Measurements from ENCODE around the gene PRSS50. TPM values are rescaled to one million over a fixed set of nuclear protein-coding genes. Genes with fewer than 3 reads are reported as not detected.

PRSS50 gene
- total RNA-seq, 4 donors from 2014 or later = 0.21 to 0.55 TPM; not detected in 2

- H3K9me3 ChIP-seq = no peaks in the 10 kb centered on the region
- intact Hi-C loops (cut with DNase I; ENCODE audit: low total_unique reads) = no loop called here
- TF ChIP-seq, protein P1, sequence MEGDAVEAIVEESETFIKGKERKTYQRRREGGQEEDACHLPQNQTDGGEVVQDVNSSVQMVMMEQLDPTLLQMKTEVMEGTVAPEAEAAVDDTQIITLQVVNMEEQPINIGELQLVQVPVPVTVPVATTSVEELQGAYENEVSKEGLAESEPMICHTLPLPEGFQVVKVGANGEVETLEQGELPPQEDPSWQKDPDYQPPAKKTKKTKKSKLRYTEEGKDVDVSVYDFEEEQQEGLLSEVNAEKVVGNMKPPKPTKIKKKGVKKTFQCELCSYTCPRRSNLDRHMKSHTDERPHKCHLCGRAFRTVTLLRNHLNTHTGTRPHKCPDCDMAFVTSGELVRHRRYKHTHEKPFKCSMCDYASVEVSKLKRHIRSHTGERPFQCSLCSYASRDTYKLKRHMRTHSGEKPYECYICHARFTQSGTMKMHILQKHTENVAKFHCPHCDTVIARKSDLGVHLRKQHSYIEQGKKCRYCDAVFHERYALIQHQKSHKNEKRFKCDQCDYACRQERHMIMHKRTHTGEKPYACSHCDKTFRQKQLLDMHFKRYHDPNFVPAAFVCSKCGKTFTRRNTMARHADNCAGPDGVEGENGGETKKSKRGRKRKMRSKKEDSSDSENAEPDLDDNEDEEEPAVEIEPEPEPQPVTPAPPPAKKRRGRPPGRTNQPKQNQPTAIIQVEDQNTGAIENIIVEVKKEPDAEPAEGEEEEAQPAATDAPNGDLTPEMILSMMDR (IDR thresholded peaks at IDR 0.05) = no peak
- TF ChIP-seq POLR2A (IDR thresholded peaks at IDR 0.05) = no peak
- H3K27me3 ChIP-seq = no peaks in the 10 kb centered on the region
- no peaks in the 10 kb centered on the region for H3K4me1 ChIP-seq
- no peak for DNase-seq
- H3K4me3 ChIP-seq = no peak overlapping the region
- no peaks in the 10 kb centered on the region for H3K36me3 ChIP-seq
- no peak overlapping the region for H3K27ac ChIP-seq
Measured at GRCh38 chr3:46733026-46733800, 15.5 kb upstream of the PRSS50 start.

- Histone ChIP-seq H3K4me1 (no peaks in the 10 kb centered on the region), H3K9me3 (no peaks in the 10 kb centered on the region), H3K4me3 (no peak overlapping the region), H3K36me3 (no peaks in the 10 kb centered on the region), H3K27ac (no peak overlapping the region), H3K27me3 (no peaks in the 10 kb centered on the region)
- intact Hi-C loops (cut with DNase I; ENCODE audit: low total_unique reads) = no loop called here
- no peak for DNase-seq
- no peak for TF ChIP-seq POLR2A (IDR thresholded peaks at IDR 0.05)
- TF ChIP-seq, protein P1 (IDR thresholded peaks at IDR 0.05) = no peak
Measured at GRCh38 chr3:46731795-46732194, 14.1 kb upstream of the PRSS50 start.

- intact Hi-C loops (cut with DNase I; ENCODE audit: low total_unique reads) = no loop called here
- Histone ChIP-seq H3K9me3 (no peaks in the 10 kb centered on the region), H3K27me3 (no peaks in the 10 kb centered on the region), H3K27ac (no peak overlapping the region), H3K36me3 (no peaks in the 10 kb centered on the region), H3K4me1 (no peaks in the 10 kb centered on the region), H3K4me3 (no peak overlapping the region)
- DNase-seq = no peak
- TF ChIP-seq, protein P1 (IDR thresholded peaks at IDR 0.05) = no peak
Measured at GRCh38 chr3:46730819-46731218, 13.2 kb upstream of the PRSS50 start.

DNA sequence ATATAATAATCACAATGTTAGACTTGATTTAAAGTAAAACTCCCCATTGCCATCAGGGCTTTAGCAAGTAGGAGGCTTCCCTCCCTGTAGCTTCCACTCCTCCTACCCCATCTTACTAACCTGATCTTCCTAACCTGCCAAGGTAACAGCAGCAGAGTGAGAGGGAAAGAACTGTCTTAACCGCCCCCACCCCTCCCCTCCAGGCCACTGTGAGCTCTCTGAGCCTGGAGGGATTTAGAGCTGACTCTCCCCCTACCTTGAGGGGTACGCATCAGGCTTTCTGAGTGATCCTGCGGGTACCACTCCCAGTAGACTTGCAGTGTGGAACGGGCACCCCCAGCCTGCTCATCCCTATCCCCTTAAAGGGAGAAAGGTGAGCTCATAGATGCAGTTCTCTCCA, 11.4 kb upstream of the PRSS50 start:
- no peaks in the 10 kb centered on the region for H3K36me3 ChIP-seq
- TF ChIP-seq, protein P1 (IDR thresholded peaks at IDR 0.05) = no peak
- TF ChIP-seq POLR2A (IDR thresholded peaks at IDR 0.05) = no peak
- DNase-seq = no peak
- no peak overlapping the region for H3K27ac ChIP-seq
- no peaks in the 10 kb centered on the region for H3K27me3 ChIP-seq
- no peaks in the 10 kb centered on the region for H3K4me1 ChIP-seq
- no peak overlapping the region for H3K4me3 ChIP-seq
- intact Hi-C loops (cut with DNase I; ENCODE audit: low total_unique reads) = no loop called here
- no peaks in the 10 kb centered on the region for H3K9me3 ChIP-seq

DNA sequence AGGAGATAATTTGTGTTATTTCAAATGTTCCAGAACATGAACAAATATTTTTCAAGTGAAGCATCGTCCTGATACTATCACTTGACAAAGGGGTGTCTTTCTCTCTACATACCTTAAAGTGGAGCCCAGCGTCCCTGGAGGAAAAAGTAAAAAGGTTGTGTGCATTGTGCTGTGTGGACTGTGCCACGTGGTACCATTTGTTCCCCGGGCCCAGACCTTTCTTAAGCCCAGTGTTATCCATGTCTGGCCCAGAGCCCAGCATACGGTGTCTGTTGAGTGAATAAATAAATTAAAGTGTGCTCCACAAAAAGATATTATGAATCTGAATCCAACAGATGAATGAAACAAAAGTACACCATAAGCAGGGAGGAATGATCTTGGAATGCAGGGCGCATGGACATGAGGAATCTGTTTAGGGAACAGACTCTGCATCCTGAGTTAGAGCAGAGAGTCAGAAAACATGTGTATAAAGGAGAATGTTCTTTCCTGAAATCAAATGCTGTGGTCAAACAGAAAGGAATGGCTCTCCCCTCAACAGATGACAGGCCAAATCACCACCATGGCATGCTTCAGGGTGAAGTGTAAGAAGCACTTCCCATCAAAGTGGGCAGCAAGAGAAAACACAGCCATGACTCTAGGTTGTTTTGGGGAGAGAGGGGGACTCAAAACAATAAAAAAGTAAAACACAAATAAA, 8.1 kb upstream of the PRSS50 start:
- intact Hi-C loops (cut with DNase I; ENCODE audit: low total_unique reads) = no loop called here

More for the DNA sequence above, 8.1 kb upstream of the PRSS50 start:
- Histone ChIP-seq H3K4me3 (no peak overlapping the region), H3K27ac (peak overlapping the region; percentile 12 to 55), H3K36me3 (no peaks in the 10 kb centered on the region), H3K4me1 (no peaks in the 10 kb centered on the region), H3K27me3 (no peaks in the 10 kb centered on the region), H3K9me3 (no peaks in the 10 kb centered on the region)
- no peak for DNase-seq
- TF ChIP-seq, protein P1 (IDR thresholded peaks at IDR 0.05) = no peak
- TF ChIP-seq POLR2A (IDR thresholded peaks at IDR 0.05) = no peak

Data from uterus (tissue), 4 donors.